Keratinocyte (primary cell): ENCODE data around the gene N4BP2.

Source experiments
- CTCF ChIP-seq, 3 experiments: IDR thresholded peaks in 1 of 3; conservative IDR thresholded peaks in 1 of 3; optimal IDR thresholded peaks in 1 of 3; 2 replicates in 2 of 3; 3 replicates in 1 of 3; pipeline versions ENCODE3 to v1.5.1; 2011; ENCODE audit warnings: low read length in 3 of 3, mild to moderate bottlenecking in 3 of 3, moderate library complexity in 2 of 3, control low read depth in 1 of 3, inconsistent platforms in 1 of 3; ENCODE audit not compliant: insufficient read depth in 2 of 3; ENCODE audit errors: extremely low read depth in 1 of 3
- EZH2 ChIP-seq: IDR thresholded peaks from one replicate; pipeline ENCODE4 v1.6.1; 2012; ENCODE audit warnings: inconsistent platforms, mild to moderate bottlenecking, low read length, moderate library complexity

DNA sequence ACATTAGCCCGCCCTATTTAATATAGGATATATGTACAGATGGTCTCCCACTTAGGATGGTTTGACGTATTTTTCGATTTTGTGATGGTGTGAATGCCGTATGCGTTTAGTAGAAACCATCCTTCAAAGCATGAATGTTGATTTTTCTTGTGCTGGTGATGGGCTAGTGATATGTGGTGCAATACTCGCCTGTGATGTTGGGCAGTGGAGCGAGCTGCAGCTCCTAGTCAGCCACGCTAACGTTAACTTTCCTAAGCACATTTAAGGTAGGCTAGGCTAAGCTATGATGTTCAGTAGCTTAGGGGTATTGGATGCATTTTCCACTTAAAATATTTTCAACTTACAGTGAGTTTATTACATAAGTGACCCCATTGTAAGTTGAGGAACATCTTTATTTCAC is 103.6 kb downstream of the N4BP2 start:
- no peak for TF ChIP-seq CTCF (optimal IDR thresholded peaks at IDR 0.05 in 1 of 3, IDR thresholded peaks at IDR 0.05 in 1 of 3, conservative IDR thresholded peaks at IDR 0.05 in 1 of 3; ENCODE audit: extremely low read depth in 1 of 3, insufficient read depth in 2 of 3, low read length in 3 of 3)
- no peak for TF ChIP-seq EZH2
